OCI-LY7 (cell line): ENCODE data around the gene GTF2A2. TPM values are rescaled to one million over a fixed set of nuclear protein-coding genes. Genes with fewer than 3 reads are reported as not detected.

Experiments
- BruUV-seq: library from RNA; stranded (reverse); fragments of 400-500 nt; replicated peaks from 2 replicates; lab custom pipeline; 2021; lab: Mats Ljungman, UMichigan
- CTCF ChIA-PET: fragments of 300-600 bp; sonication (Branson Sonifier 250); formaldehyde crosslinking; loops from one replicate; lab custom pipeline; 2022; ENCODE audit warnings: antibody characterized with exemption; ENCODE audit not compliant: unreplicated experiment; lab: Charles Lee
- POLR2A ChIA-PET: fragments of 300-600 bp; sonication (Branson Sonifier 250); formaldehyde crosslinking; loops from one replicate; lab custom pipeline; 2022; ENCODE audit warnings: antibody characterized with exemption; lab: Charles Lee
- DNase-seq: peaks from one replicate; pipeline ENCODE4 v3.0.0-alpha.2; 2015; ENCODE audit warnings: low spot score
- H2AFZ ChIP-seq: fragments of 200-600 bp; sonication (generic), shearing (Covaris generic); 2 replicates; pipeline ENCODE4 v1.6.1; 2014; ENCODE audit warnings: mild to moderate bottlenecking, antibody characterized with exemption, low read length, moderate library complexity
- H3K27ac ChIP-seq: fragments of 200-600 bp; sonication (generic); 2 replicates; pipeline ENCODE4 v1.5.1; 2014; ENCODE audit warnings: mixed run types, low read depth, mild to moderate bottlenecking, moderate library complexity, low read length, inconsistent platforms; ENCODE audit not compliant: poor library complexity, severe bottlenecking
- H3K36me3 ChIP-seq: fragments of 200-600 bp; sonication (generic); 2 replicates; pipeline ENCODE4 v1.6.1; 2014; ENCODE audit warnings: mild to moderate bottlenecking, antibody characterized with exemption, low read length, moderate library complexity, mixed read lengths; ENCODE audit not compliant: insufficient read depth
- H3K4me1 ChIP-seq: fragments of 200-600 bp; sonication (generic); 2 replicates; pipeline ENCODE4 v1.5.1; 2014; ENCODE audit warnings: mild to moderate bottlenecking, low read length; ENCODE audit not compliant: insufficient read depth, poor library complexity, severe bottlenecking
- H3K4me2 ChIP-seq: fragments of 200-600 bp; sonication (generic); 2 replicates; pipeline ENCODE4 v1.6.1; 2014; ENCODE audit warnings: mild to moderate bottlenecking, low read length
- H3K4me3 ChIP-seq: fragments of 200-600 bp; sonication (generic); 2 replicates; pipeline ENCODE4 v1.5.1; 2014; ENCODE audit warnings: mild to moderate bottlenecking, low read depth, low read length; ENCODE audit not compliant: poor library complexity, severe bottlenecking
- H3K79me2 ChIP-seq: fragments of 200-600 bp; sonication (generic); 2 replicates; pipeline ENCODE4 v1.6.1; 2016; ENCODE audit warnings: low read depth, mild to moderate bottlenecking, low read length, moderate library complexity, mixed read lengths; ENCODE audit not compliant: insufficient read depth
- H3K9me2 ChIP-seq: fragments of 200-600 bp; sonication (generic); 2 replicates; pipeline ENCODE4 v1.6.1; 2016; ENCODE audit warnings: mild to moderate bottlenecking, low read length, mixed read lengths; ENCODE audit not compliant: insufficient read depth
- H3K9me3 ChIP-seq: fragments of 200-600 bp; sonication (generic); 2 replicates; pipeline ENCODE4 v1.6.1; 2014; ENCODE audit warnings: mild to moderate bottlenecking, mixed run types, low read length, mixed read lengths
- H4K20me1 ChIP-seq: fragments of 200-600 bp; sonication (generic); 2 replicates; pipeline ENCODE4 v1.6.1; 2014; ENCODE audit warnings: mild to moderate bottlenecking, antibody characterized with exemption, low read length, moderate library complexity, mixed read lengths; ENCODE audit not compliant: insufficient read depth
- EZH2phosphoT487 ChIP-seq: fragments of 200-600 bp; sonication (generic); IDR thresholded peaks from 2 replicates; pipeline ENCODE4 v1.6.1; 2018; ENCODE audit warnings: low read depth, borderline replicate concordance, mild to moderate bottlenecking, mixed run types, antibody characterized with exemption, low read length, moderate library complexity, mixed read lengths
- intact Hi-C: fragments of 100-400 bp; cut with micrococcal nuclease; formaldehyde crosslinking; loops from one replicate; pipeline ENCODE4 v1.10.0; 2022; ENCODE audit not compliant: unreplicated experiment
- total RNA-seq, 2 experiments: library from RNA; depleted of rRNA in 1 of 2; stranded (reverse); fragments of >200 nt in 1 of 2; shearing (Covaris generic) in 1 of 2; gene quantifications; 2 replicates each; pipeline ENCODE4 v1.2.3, GENCODE V29; 2014 to 2022
- TF ChIP-seq, protein P1 (sequence below): fragments of 200-600 bp; sonication (generic); conservative IDR thresholded peaks from 2 replicates; pipeline ENCODE4 v1.5.1; 2014; ENCODE audit warnings: mild to moderate bottlenecking, antibody characterized with exemption, low read length, moderate library complexity, mixed read lengths

GTF2A2 gene
- total RNA-seq, 2 experiments from 2014 or later: 69.3 to 139 TPM

- CTCF ChIA-PET: no interaction called here
- TF ChIP-seq EZH2phosphoT487: no peak
- TF ChIP-seq, protein P1, sequence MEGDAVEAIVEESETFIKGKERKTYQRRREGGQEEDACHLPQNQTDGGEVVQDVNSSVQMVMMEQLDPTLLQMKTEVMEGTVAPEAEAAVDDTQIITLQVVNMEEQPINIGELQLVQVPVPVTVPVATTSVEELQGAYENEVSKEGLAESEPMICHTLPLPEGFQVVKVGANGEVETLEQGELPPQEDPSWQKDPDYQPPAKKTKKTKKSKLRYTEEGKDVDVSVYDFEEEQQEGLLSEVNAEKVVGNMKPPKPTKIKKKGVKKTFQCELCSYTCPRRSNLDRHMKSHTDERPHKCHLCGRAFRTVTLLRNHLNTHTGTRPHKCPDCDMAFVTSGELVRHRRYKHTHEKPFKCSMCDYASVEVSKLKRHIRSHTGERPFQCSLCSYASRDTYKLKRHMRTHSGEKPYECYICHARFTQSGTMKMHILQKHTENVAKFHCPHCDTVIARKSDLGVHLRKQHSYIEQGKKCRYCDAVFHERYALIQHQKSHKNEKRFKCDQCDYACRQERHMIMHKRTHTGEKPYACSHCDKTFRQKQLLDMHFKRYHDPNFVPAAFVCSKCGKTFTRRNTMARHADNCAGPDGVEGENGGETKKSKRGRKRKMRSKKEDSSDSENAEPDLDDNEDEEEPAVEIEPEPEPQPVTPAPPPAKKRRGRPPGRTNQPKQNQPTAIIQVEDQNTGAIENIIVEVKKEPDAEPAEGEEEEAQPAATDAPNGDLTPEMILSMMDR: no peak
Measured at GRCh38 chr15:59676565-59676964, 19.2 kb upstream of the GTF2A2 start.

DNA sequence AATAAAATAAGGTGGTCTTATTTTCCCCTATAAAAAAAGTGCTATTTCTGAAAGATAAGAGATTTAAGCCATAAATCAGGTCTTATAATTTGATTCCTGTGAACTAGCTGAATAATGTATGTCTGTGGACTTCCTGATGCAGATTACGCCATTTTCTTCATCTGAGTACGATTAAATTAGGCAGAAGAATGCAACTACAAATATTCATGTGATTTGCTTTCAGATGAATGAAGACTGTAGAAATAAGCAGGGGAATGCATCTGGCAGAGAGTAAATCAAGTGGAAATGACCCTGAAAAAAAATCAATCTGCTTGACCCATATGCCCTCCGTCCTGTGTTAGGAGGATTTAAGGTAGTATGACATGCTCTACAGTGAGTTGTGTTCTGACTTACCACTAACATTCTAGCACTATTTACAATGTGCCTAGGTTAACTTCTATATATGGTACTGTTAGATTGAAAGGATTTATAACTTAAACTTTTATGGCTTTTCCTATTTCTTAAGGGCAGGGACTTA is 17.1 kb upstream of the GTF2A2 start:
- Histone ChIP-seq H3K36me3 (peaks cover 100% of the 10 kb centered on the region), H3K9me3 (no peaks in the 10 kb centered on the region), H3K9me2 (no peaks in the 10 kb centered on the region), H3K4me3 (no peak overlapping the region), H2AFZ (no peak overlapping the region), H4K20me1 (no peaks in the 10 kb centered on the region), H3K79me2 (peaks cover 17% of the 10 kb centered on the region; the same call in 1 of the 2 replicates), H3K27ac (no peak overlapping the region), H3K4me2 (no peak overlapping the region), H3K4me1 (no peaks in the 10 kb centered on the region)
- ChIA-PET CTCF (no interaction called here), POLR2A (no interaction called here)
- no peak for DNase-seq
- TSS peak; percentile 8 for BruUV-seq
- intact Hi-C loops: no loop called here
- TF ChIP-seq EZH2phosphoT487: no peak
- TF ChIP-seq, protein P1: no peak

More at GRCh38 chr15:59676565-59676964, 19.2 kb upstream of the GTF2A2 start:
- H3K9me3 ChIP-seq: no peaks in the 10 kb centered on the region
- no peaks in the 10 kb centered on the region for H3K4me1 ChIP-seq
- H2AFZ ChIP-seq: no peak overlapping the region
- DNase-seq: no peak
- peaks cover 100% of the 10 kb centered on the region for H3K36me3 ChIP-seq
- no peaks in the 10 kb centered on the region for H3K9me2 ChIP-seq
- no peak overlapping the region for H3K4me3 ChIP-seq
- POLR2A ChIA-PET: no interaction called here
- H4K20me1 ChIP-seq: no peaks in the 10 kb centered on the region
- BruUV-seq: no TSS peak
- H3K4me2 ChIP-seq: no peak overlapping the region
- no peak overlapping the region for H3K27ac ChIP-seq
- intact Hi-C loops: no loop called here
- peaks cover 39% of the 10 kb centered on the region; the same call in 1 of the 2 replicates for H3K79me2 ChIP-seq

DNA sequence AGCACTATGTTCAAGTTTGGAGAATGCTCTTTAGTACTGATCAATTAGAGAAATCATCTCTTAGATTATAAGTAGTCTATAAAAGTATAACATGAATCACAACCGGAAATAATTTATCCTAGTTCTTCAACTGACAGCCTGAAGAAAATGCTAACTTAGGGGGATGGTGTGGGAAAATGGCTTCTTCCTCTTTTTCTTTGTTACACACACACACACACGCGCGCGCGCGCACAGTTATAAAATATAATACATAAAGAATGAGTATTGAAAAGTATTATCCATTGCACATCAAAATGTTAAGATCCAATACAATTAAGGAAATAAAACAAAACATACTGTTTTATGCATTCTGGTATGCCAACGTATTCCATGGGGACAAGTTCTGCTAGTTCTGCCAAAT is 11.2 kb upstream of the GTF2A2 start:
- Histone ChIP-seq H3K79me2 (peaks cover 6% of the 10 kb centered on the region; the same call in 1 of the 2 replicates), H3K4me2 (no peak overlapping the region), H3K27ac (no peak overlapping the region), H3K9me3 (no peaks in the 10 kb centered on the region), H3K9me2 (no peaks in the 10 kb centered on the region), H3K4me1 (no peaks in the 10 kb centered on the region), H2AFZ (no peak overlapping the region), H3K4me3 (no peak overlapping the region), H3K36me3 (peaks cover 95% of the 10 kb centered on the region), H4K20me1 (peaks cover 4% of the 10 kb centered on the region; the same call in 1 of the 2 replicates)
- ChIA-PET POLR2A (interaction anchor here (0.6 kb wide), 2 partner anchors 354 to 368 kb away, joined by 3 read pairs; no protein-coding TSS in a partner anchor), CTCF (no interaction called here)
- DNase-seq: no peak
- BruUV-seq: no TSS peak
- intact Hi-C loops: no loop called here
- TF ChIP-seq, protein P1: no peak
- TF ChIP-seq EZH2phosphoT487: no peak
